Upper lobe of left lung (tissue), 4 donors: Measurements from ENCODE around the gene RAX.

ENCODE experiments used
- EP300 ChIP-seq, 4 donors: sonication (generic); formaldehyde crosslinking; IDR thresholded peaks; one replicate each; pipeline ENCODE4 v1.5.1; 2017; ENCODE audit warnings: antibody characterized with exemption in 4 of 4, control low read depth in 2 of 4
- TF ChIP-seq, protein P1 (sequence below), 6 experiments: fragments of 450-650 bp in 4 of 6; fragments of 200-600 bp in 2 of 6; sonication (generic) in 2 of 6; IDR thresholded peaks; one replicate each; pipeline ENCODE4 v1.5.1; 2016 to 2019; ENCODE audit warnings: antibody characterized with exemption in 6 of 6

- TF ChIP-seq, protein P1, sequence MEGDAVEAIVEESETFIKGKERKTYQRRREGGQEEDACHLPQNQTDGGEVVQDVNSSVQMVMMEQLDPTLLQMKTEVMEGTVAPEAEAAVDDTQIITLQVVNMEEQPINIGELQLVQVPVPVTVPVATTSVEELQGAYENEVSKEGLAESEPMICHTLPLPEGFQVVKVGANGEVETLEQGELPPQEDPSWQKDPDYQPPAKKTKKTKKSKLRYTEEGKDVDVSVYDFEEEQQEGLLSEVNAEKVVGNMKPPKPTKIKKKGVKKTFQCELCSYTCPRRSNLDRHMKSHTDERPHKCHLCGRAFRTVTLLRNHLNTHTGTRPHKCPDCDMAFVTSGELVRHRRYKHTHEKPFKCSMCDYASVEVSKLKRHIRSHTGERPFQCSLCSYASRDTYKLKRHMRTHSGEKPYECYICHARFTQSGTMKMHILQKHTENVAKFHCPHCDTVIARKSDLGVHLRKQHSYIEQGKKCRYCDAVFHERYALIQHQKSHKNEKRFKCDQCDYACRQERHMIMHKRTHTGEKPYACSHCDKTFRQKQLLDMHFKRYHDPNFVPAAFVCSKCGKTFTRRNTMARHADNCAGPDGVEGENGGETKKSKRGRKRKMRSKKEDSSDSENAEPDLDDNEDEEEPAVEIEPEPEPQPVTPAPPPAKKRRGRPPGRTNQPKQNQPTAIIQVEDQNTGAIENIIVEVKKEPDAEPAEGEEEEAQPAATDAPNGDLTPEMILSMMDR (IDR thresholded peaks at IDR 0.05) = no peak
- no peak for TF ChIP-seq EP300 (IDR thresholded peaks at IDR 0.05)
These were observed 53.5 kb downstream of the RAX start, which contains the start of gene GRP for GRCh38 chr18:59219672-59220163.
